Stimulated activated CD4-positive, alpha-beta T cell treated with anti-CD3 and anti-CD28 coated beads, Interleukin-1b, Interleukin-23, amount 100 ng/mL, for 4 hours (primary cell): Measurements from ENCODE around the gene GREM2.

ENCODE experiments used
- DNase-seq, 2 donors: peaks; one replicate each; pipeline ENCODE4 v3.0.0-alpha.2; 2020; ENCODE audit warnings: low read depth in 2 of 2

The GREM2 gene

DNA sequence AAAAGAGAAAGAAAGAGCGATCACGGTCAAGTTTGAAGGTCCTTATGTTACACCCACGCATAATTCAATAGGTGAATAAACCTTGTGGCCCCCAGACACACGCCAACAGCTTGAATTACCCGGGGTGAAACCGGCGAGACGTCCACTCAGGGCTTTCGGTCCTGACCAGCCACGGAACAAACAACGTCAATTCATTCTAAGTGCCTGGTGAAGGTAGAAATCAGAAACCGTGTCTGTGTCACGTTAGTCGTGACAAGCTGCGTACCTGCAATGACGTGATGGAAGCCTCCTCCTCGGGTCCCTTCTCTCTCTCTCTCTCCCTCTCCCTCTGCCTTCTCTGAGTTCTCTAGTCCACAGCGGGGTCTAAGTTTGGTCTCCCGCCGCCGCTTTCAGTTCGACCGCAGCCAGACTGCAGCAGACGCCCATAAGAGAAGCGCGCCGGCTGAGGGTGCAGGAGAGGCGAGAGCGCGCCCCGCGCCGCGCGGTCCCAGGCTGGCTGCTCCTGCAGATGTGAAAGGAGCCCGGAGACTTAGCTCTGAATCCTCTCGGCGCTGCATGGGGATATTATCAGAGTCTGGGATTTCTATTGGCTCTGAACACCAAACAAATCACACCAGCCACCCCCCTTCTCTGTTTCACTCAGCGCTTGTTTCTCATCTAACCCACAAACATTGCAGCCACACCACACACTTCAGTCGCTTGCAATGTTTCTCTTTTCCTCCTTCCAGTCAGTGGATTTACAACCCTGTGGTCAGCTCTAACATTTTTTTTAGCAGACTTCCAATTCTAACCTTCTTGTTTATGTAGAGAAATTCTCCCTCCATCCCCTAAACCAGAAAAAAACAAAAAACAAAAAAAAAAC is at the start of gene GREM2:
GREM2 (minus strand) TSS at position 537 of the 862 bp plus-strand sequence. CDS start 118,680 bp downstream, outside the sequence.
- peak in 1 of 2 donors; percentile 5 for DNase-seq

DNA sequence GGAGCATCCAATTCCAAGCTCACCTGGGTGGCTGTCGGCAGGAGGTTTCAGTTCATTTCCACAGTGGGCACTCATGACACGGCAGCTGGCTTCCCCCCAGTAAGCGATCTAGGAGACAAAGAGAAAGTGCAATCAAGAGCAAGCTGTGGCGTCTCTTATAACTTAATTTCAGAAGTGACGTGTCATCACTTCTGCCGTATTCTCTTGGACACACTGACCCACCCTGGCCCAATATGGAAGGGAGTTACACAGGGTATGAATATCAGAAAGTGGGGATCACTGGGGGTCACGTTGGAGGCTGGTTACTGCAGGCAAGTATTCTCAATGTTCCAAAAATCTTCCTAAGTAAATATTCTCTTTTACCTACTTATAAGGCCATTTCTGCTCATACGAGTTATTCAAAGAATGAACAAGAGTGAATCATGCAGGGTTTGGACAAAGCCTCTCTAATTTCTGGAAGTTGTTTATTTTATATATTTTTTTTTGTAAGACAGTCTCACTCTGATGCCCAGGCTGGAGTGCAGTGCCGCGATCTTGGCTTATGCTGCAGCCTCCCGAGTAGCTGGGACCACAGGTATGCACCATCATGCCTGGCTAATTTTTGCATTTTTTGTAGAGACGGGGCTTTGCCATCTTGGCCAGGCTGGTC is 46.5 kb upstream of the GREM2 start:
- no peak for DNase-seq

DNA sequence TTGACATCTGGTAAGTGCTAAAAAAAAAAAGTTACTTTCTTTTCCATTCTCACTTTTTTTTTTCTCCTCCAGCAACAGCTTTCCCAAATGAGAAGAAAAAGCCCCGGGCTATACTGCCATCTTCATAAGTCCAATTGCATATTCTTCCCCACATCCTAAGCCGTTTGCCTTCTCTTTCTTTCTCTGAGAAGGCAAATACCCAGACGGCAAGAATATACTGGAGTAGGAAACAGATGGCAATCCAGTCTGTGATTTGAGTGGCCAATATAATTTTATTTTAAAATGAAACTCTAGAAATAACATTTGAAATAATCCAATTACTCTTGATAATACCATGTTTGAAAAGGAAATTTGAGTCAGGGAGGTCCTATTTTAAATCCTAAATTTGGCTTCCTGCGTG is 44.6 kb upstream of the GREM2 start:
- no peak for DNase-seq

DNA sequence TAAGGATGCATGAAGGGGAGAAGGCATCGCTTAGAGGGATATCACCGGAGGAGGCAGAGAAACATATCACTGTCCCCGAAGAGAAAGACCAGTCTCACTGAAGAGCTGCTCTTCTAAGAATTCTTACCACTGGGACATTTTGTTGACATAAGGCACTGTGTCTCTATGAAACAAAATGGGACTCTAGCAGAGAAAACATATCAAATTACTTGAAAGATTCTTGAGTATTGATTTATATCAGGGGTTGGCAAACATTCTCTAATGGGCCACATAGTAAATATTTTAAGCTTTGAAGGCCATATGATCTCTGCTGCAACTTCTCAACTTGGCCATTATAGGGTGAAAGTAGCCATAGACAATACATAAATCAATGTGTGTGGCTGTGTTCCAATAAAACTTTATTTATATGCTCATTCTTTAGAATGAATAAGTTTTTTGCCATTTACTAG is 41.0 kb upstream of the GREM2 start:
- DNase-seq = no peak

DNA sequence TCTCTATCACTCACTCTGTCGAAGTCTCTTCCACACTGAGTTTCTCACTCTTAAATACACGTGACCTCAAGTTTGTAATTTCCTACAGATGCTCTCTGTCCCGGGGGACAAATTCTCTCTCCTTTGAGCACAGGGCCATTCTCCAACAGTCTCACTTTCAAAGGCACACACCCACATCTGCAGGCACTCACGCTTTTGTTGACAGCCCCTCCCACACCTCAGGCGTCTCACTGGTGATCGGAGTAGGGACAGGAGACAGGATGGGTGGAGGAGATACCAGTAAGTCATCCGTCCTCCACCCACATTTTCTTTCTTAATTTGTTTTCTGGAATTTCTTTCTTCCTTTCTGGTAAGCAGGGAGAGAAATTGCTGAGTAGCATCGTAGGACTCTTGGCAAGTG is 40.6 kb upstream of the GREM2 start:
- no peak for DNase-seq

DNA sequence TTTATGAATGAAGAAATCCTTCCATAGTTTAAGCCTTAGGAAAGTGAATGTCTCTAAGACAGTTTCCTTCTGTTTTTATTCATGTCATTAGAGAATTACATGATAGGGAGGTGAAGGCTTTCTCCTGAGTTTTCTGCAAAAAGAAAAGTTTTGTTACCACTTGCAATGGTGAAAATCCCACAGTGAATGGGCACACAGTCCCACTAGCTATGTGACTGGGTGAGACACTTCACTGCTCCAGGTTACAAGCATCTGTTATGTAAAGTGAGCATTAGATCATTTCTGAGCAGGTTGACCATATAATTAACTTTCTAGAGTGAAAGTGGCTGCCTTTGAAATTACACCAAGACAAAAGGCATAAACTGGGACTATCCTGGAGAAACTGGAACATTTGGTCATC is 38.9 kb upstream of the GREM2 start:
- DNase-seq = no peak

DNA sequence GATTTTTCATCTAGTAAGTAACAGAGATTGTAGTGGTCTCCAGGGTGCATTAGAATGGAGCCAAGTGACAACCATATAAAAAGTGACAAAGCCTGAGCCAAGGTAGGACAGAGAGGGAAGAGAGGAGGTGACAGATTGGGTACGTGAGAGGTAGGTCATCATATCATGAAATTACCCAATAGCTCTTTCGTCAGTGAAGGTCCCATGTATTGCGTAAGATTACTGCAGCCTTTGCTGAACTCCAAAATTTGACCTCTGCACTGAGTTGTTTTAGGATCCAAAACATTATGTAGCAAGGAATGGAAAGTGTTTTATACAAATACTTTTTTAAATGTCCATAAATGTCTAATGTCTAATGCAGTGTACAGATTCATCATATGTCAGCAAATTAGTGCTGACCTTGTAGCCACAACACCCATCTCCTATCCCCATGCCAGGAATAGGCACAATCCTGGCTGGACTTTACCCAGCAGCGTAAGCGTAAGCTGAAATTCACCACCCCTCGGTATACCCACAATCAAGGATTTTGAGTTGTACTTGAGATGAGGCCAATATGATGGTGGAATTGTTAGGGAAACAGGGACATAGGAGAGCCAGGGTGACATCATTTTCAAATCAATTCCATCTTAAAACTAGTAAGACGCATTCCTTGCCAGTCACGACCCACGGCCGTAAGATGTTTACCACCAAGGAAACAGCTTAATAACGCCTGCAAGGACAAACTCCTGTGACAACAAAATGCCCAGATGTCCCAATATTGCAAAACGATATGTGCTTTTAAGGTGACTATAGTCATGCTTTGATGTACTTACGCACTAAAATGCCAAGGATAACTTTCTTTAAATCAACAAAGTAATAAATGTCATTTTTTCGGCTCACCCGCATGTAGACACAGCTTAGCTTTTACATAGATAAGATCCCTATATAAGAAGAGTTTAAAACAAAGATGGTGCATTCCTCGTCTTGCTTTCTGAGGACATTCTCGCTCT is 38.1 kb upstream of the GREM2 start:
- DNase-seq = no peak

DNA sequence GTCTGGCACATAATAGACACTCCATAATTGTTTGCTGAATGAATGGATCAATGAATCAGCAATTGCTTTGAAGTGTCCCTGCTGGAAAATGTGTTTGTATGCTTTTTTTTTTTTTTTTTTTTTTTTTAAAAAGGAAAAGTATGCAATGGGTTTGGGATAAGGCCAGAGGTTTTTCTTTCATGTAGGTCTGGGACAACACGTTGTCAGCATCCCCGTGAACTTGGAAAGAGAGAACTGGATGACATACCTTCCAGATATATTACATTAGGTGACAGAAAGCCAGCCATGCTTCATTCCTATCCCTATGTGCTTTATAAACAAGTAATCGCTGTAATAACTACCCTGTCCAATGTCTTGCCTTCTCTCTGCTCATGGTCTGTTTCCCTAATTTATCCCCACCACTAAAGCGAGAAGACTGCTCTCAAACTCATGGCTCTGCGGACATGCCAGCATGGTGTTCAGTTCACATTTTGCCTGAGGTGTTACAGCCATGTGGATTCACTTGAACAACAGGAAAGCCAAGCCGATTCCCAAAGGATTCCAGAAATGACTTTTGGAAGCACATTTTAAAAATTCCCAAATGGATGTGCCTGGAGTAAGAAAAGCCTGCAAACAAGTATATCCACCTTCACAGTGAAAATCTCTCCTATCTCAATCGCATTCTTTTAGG is 34.8 kb upstream of the GREM2 start:
- no peak for DNase-seq

DNA sequence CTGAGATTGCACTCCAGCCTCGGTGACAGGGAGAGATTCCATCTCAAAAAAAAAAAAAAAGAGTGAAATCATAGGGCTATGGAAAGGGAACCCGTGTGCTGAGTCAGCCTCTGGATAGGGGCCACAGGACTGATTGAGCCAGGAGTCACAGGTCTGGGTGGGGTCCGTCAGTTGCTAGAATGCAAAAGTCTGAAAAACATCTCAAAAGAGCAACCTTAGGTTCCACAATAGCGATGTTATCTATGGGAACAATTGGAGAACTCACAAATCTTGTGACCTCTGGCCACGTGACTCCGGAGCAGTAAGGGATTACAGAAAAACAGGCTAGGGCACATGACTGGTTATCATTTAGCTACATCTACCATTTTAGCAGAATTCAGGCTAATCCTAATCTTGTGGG is 32.8 kb upstream of the GREM2 start:
- DNase-seq = no peak

DNA sequence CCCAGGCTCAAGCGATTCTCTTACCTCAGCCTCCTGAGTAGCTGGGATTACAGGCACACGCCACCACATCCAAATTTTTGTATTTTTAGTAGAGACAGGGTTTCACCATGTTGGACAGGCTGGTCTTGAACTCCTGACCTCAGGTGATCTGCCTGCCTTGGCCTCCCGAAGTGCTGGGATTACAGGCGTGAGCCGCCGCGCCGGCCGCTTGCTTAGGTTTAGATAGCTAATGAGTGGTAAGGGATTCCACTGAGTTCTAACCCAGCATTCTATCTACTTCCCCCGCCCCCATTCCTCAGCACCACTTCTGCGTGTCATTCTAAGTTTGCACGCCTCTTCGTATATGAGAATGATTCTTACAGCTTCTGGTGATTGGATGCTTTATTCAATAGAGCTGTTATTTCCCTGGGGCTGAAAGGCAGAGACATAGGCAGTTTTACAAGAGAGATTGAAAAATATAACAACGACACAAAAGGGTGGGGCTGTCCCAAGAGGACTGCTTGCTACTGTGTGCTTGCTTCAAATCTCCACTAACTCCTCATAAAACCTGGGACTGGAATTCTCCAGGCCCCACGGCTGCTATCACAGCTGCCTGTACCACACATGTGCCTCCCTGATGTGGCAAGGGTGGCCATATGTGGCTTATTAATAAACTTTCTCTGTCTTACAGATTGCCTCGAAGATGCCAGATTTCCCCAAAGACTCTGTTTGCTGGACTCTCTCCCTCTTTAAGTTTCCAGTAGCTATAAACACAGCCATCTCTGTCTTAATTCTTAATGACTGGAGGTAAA is 23.7 kb upstream of the GREM2 start:
- DNase-seq = no peak

DNA sequence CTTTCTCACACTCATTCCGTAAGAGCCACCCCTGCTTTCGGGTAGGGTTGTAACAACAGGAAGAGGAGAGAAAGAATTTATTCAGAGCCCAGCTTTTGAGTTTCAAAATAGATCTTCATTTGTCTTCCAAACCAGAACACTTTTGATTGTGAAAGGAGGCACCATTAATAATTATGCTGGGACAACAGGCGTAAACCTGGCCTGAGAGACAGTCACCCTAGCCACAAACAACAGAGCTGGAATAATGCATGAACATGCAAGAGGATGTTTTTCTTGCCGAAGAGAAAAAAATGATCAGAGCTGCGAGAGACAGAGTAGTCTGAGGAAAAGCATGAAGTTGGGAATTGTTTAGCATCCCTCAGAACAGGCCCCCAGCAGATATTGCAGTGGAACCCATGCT is 18.5 kb upstream of the GREM2 start:
- DNase-seq = no peak

DNA sequence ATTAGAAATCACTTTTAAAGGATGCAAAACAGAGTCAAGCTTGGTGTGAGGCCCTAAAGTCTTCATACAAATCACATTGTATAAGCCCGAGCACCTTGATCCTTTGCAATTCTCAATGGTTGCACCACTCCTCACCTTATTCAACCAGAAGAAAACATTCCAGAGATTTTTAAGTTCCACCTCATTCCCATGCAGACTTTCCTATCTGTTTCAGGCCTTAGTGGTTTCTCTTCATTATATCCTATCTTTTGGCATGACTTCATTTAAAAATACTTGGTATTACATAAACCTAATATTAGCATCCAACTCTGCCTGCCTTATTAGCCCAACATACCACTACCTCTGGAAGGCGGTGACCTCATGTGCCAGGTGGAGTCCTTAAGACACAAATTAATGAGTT is 9.3 kb upstream of the GREM2 start:
- DNase-seq = no peak

DNA sequence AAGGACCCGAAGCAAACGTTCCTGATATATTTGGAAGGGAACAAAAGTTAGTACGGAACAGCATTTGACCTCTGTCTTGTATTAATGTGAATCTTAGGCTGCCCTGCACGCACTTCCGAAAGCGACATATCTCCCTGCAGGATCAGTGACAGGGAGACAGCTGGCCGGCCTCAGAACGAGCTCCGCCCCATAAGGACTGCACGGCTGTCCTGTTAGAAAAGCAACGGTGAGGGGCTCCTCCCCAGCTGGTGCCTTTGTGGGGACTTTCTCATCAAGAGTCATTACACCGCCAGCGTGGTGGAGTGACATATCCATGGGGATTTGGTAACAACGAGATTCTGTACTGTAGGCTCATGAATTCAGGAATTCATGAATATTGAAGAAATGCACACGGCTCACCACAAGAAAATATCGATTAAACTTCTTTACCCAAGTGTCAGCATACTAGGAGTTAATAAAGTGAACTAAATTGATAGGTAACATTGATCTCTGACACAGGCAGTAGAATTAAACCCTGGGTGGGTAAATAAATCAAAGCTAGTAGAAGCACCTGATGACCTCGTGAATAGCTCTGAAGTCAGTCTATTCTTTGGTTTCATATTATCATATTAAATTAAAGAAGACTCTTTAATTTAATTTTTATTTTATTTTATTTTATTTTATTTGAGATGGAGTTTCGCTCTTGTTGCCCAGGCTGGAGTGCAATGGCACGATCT is 8.1 kb upstream of the GREM2 start:
- DNase-seq = no peak

DNA sequence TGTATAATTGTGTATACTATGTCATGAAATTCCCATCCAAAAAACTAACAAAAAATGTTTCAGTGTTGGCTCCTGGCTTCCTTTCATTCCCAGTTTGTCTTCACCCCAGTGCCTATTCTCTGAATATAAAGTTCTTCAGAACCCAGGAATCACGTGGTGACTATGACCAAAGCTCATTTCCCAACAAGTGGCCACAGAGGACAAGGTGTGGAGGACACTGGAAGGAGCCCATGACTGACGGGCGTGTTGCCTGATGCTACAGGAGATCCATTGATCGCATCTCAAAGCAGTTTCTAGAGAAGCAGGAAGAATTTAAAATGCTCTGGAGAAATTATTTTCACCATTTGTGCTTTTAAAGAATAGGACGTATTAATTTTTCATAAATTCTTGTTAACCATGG is 7.4 kb upstream of the GREM2 start:
- no peak for DNase-seq

DNA sequence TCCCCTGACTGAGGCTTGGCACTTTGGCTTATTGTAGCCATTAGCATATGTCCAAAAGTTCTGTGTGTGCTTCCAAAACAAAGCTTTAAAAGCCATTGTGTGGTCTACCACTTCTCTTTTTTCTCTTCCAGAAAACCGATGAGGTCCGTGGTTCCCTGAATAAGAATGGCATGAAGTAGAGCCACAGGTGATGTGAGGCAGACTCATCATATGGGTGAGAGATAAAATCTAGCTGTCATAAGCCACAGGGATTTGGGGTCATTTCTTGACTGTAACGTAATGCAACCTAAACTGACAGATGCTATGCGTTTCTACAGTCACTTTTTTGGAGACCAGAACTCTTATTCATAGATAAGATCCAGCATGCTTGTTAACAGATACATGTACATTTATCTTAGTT is 7.0 kb upstream of the GREM2 start:
- DNase-seq = no peak

DNA sequence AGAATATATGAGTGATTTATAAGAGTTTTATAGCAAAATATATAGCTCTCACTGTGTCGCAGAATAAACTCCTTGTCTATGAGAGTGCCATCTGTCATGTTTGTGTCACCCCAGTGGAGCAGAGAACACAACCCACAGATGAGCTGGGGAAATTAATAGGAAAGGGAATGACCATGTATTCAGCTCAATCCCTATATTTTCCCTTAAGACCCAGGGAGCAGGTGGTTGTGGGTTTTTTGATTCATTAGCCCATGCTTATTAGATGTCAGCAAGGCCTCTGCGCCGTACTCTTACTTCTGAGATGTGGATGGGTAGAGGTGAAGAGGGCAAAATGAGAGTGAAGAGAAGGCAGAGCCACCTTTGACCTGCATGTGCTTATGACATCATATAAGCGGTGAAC is 4.1 kb upstream of the GREM2 start:
- DNase-seq = no peak

DNA sequence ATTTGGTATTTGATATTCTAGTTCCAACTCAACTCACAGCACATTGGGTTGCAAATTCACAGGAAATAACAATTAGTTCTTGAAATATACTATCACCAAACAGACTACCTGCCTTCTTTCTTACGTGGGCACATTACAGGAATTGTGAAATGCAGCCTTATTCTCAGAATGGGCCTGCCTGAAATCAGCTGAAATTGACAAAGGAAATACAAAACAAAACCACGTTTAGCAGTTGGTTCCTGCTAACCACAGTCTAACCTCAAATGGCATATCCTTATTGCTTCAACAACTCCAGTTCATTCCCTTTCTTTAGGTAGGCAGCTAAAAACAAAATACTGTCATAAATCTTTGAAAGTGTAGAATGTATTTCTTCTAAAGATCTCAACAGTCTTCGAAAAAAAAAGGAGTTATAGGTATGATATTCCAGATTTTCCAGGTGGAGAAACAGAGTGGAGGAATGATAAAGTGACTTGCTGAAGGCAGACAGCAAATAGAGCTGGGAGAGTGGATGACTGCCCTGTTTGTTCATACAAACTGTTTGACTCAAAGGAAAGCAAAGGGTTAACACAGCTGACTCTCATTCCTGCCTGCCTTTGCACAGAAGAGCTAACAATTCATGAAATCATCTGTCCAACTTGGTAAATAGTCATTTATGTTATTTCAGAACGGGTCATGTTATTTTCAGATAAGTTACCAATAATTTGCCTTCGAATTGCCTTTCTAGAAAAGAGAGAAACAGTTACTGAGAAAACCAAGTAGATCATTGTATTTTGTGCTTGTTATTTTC is 1.6 kb upstream of the GREM2 start:
- no peak for DNase-seq

DNA sequence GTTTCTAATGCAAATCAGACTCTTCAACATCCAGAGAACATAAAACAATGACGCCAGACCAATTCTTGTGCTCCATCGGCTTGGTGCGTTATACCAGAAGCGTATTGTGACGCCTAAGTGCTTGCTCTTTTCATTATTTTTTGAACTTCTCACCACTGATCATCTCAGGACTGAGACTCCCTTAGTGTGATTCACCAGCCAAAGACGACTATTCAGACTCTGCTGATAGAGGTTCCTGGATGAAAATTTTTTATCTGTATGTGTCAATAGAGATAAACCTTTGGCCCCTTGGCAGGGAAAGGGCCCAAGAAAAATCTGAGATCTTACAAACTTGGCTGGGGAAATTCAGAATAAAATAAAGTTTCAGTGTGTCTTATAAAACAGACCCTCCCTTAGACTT is 856 bp upstream of the GREM2 start:
- no peak for DNase-seq

DNA sequence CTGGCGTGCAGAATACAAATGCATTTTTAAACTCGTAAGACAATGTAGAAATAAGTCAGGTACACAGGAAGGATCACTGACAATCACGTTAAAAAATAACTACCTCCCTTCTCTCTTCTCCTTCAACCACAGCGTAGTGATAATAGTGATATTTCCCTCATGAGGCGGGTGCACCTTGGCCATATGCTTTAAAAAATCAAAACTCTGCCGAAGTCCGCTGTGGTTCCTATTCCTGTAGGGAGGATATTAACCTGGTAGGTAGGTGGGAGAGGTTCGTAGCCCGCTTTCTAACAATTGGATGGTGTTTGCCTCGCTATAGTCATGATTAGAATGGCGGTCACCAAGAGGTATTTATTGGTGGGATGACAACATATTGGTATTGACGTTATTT is 732 bp downstream of the GREM2 start:
- no peak for DNase-seq
